Colonic mucosa (tissue), 4 donors: ENCODE measurements around the gene TTC9C. TPM values are rescaled to one million over a fixed set of nuclear protein-coding genes. Genes with fewer than 3 reads are reported as not detected.
A peak's percentile ranks its signal among the peaks of the same experiment; 100 is the strongest.

Experiments
- DNase-seq: peaks from one replicate; pipeline ENCODE4 v3.0.0-alpha.2; 2020
- H3K27ac ChIP-seq: fragments of 200-600 bp; one replicate; pipeline ENCODE4 v1.8.0; 2021
- H3K27me3 ChIP-seq: fragments of 200-600 bp; one replicate; pipeline ENCODE4 v1.8.0; 2021
- H3K36me3 ChIP-seq: fragments of 200-600 bp; one replicate; pipeline ENCODE4 v1.8.0; 2021
- H3K4me1 ChIP-seq: fragments of 200-600 bp; one replicate; pipeline ENCODE4 v1.8.0; 2021; ENCODE audit warnings: mild to moderate bottlenecking
- H3K4me3 ChIP-seq: fragments of 200-600 bp; one replicate; pipeline ENCODE4 v1.8.0; 2021
- H3K9ac ChIP-seq, 2 donors: one replicate each; pipeline ENCODE4 v1.7.0; 2013; ENCODE audit warnings: control low read depth in 2 of 2, low read depth in 2 of 2, low read length in 2 of 2
- H3K9me3 ChIP-seq: fragments of 200-600 bp; one replicate; pipeline ENCODE4 v1.8.0; 2021
- intact Hi-C: fragments of 100-400 bp; cut with DNase I; formaldehyde crosslinking; loops from one replicate; pipeline ENCODE4 v1.14.1; 2022
- total RNA-seq, 2 donors: library from RNA; stranded (reverse); fragmentation: NEBNext Ultra II Directional in 1 of 2; extraction: Animal tissue kit (Norgen Biotek cat#: 25700) in 1 of 2; gene quantifications; one replicate each; pipeline ENCODE4 v1.2.1, GENCODE V29; 2021
- TF ChIP-seq, protein P1 (sequence below): fragments of 200-600 bp; IDR thresholded peaks from one replicate; pipeline ENCODE4 v1.8.0; 2022; ENCODE audit warnings: antibody characterized with exemption, mild to moderate bottlenecking
- donor health status: healthy.
- donor health status: DM: no; HTN: no; CAD: no.
- donor health status: DM: no; HTN: no; CAD: no.

The TTC9C gene
- total RNA-seq, 2 donors from 2014 or later, result 34.2 to 39.8 TPM

DNA sequence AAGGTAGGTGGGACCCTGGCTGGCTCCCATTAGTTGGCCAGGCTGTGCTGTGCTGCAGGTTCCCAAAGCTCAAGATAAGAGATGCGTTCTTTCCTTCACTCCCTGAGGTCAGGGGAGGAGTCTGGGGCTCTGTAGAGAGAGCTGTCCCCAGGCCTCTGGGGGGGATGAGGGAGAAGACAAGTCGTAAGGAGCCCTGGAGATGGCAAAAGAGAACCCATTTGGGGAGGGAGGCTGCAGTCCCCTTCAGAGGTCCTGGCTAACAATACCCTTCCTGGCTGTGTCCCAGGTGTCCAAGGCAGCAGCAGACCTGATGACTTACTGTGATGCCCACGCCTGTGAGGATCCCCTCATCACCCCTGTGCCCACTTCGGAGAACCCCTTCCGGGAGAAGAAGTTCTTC, 19.9 kb upstream of the TTC9C start:
- Histone ChIP-seq H3K27me3 (no peaks in the 10 kb centered on the region), H3K36me3 (no peaks in the 10 kb centered on the region), H3K27ac (peak overlapping the region; percentile 91), H3K4me1 (peaks cover 8% of the 10 kb centered on the region), H3K4me3 (peak overlapping the region; percentile 49), H3K9ac (peak overlapping the region; percentile 75 to 95), H3K9me3 (no peaks in the 10 kb centered on the region)
- DNase-seq, result no peak
- intact Hi-C loops, result no loop called here
- TF ChIP-seq, protein P1, sequence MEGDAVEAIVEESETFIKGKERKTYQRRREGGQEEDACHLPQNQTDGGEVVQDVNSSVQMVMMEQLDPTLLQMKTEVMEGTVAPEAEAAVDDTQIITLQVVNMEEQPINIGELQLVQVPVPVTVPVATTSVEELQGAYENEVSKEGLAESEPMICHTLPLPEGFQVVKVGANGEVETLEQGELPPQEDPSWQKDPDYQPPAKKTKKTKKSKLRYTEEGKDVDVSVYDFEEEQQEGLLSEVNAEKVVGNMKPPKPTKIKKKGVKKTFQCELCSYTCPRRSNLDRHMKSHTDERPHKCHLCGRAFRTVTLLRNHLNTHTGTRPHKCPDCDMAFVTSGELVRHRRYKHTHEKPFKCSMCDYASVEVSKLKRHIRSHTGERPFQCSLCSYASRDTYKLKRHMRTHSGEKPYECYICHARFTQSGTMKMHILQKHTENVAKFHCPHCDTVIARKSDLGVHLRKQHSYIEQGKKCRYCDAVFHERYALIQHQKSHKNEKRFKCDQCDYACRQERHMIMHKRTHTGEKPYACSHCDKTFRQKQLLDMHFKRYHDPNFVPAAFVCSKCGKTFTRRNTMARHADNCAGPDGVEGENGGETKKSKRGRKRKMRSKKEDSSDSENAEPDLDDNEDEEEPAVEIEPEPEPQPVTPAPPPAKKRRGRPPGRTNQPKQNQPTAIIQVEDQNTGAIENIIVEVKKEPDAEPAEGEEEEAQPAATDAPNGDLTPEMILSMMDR, result no peak

DNA sequence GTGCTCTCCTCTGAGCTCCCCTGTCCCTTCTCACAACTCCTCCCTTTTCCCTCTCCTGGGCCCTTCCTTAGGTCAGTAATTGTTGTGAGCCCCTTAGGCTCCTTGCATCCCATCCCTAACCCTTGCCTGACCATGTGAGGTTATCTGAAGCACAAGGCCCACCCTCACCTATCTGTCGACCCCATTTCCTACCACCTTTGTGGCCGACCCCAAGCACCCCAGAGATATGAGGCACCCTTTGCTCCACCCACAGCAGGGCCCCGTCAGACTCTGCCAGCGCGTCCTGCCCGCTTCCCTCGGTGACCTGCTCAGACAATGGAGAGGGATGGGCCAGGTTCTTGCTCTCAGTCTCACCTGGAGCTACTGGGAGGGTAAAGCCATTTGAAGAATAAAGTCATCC, 19.5 kb upstream of the TTC9C start:
- H3K36me3 ChIP-seq, result no peaks in the 10 kb centered on the region
- no peaks in the 10 kb centered on the region for H3K9me3 ChIP-seq
- intact Hi-C loops, result no loop called here
- H3K27ac ChIP-seq, result peak overlapping the region; percentile 91
- H3K4me3 ChIP-seq, result peak overlapping the region; percentile 49
- H3K27me3 ChIP-seq, result no peaks in the 10 kb centered on the region
- peak; percentile 59 for DNase-seq
- H3K9ac ChIP-seq, result peak overlapping the region; percentile 75 to 95
- TF ChIP-seq, protein P1, result no peak
- H3K4me1 ChIP-seq, result peaks cover 8% of the 10 kb centered on the region

DNA sequence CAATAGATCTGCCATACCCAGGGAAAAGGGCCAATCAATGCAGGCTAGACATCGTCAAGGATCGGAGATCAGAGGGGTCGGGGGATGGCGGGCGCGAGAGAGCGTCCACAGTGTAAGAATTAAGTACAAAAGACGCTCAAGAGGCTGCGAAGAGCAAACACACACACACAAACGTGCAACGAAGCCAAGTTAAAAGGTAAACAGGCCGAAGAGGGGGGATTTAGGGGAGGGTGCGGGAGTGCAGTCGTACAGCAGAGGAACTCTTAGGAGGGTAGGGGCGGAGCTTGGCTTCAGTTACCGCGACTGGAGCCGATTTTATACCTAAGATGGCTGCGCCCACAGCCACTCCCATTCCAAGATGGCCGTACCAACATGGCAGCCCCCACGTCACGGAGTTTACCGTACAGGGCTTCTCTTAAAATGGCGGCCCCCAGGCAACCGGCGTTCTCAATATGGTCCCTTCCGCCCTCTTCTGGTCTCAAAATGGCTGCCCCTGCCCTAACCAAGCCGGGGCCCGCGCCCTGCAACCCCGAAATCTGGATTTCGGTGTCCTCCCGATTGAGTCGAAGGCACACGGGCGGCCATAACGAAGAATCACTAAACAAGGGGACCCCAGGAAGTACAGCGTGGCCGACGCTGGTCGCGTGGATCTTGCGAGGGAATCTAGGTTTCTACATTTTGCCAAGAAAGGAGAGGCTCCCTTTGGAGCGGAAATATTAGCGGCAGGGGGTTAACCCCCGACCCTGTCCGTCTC, 18.9 kb upstream of the TTC9C start:
- peaks cover 8% of the 10 kb centered on the region for H3K4me1 ChIP-seq
- H3K27me3 ChIP-seq, result no peaks in the 10 kb centered on the region
- H3K36me3 ChIP-seq, result no peaks in the 10 kb centered on the region
- peak overlapping the region; percentile 49 for H3K4me3 ChIP-seq
- H3K27ac ChIP-seq, result peak overlapping the region; percentile 91
- TF ChIP-seq, protein P1, result no peak
- H3K9ac ChIP-seq, result peak overlapping the region; percentile 75 to 95
- DNase-seq, result peak; percentile 97
- no peaks in the 10 kb centered on the region for H3K9me3 ChIP-seq
- intact Hi-C loops, result no loop called here

DNA sequence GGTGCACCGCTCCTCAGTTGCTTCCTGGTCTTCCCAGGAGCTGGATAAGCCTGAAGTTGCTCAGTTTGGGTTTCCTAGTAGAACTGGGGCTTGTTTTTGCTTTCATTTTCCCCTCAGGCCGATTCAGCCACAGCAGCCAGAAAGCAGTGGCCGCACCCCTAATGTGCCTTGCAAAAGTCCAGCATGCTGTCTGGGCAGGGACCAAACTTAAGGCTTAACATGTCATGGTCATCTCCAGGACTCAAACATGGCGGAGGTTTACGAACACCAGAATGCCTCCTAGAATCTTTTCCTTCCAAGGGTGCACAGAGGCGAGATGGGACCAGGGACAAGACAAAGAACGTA, 18.3 kb upstream of the TTC9C start:
- H3K9ac ChIP-seq, result peak overlapping the region; percentile 75 to 95
- H3K27ac ChIP-seq, result peak overlapping the region; percentile 91
- H3K36me3 ChIP-seq, result no peaks in the 10 kb centered on the region
- peak overlapping the region; percentile 49 for H3K4me3 ChIP-seq
- intact Hi-C loops, result loop anchor here (5.0 to 10.0 kb wide), 2 partner anchors 55 to 112 kb away; partner anchors contain the start of gene POLR2G
- H3K27me3 ChIP-seq, result no peaks in the 10 kb centered on the region
- H3K9me3 ChIP-seq, result no peaks in the 10 kb centered on the region
- peak; percentile 45 for DNase-seq
- H3K4me1 ChIP-seq, result peaks cover 8% of the 10 kb centered on the region
- TF ChIP-seq, protein P1, result no peak

DNA sequence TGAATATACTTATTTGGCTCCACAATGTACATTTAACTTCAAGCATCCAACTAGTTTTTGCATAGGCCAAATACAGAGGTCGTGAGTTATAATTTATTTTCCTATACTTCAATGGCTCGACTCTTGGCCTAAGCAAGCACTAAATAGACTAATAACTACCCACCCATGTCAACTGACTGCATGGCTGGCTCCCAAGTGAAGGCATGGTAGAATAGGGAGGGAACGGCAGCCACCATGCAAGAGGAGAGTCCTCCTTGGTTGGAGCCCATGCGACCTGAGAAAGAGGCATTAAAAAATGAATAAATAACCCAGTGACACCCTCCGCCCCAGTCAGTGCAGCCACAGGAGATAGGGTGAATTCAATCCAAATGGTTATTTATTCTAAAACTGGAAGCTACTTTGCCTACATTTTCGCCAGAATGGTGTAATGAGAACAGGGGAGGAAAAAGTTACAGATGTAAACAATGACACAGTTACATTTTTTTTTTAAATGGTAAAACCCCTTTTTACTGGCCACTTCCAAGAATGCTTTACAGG, 15.9 kb upstream of the TTC9C start:
- no peaks in the 10 kb centered on the region for H3K9me3 ChIP-seq
- no peak overlapping the region for H3K27ac ChIP-seq
- no peak overlapping the region for H3K4me3 ChIP-seq
- peak overlapping the region in 1 of 2 donors; percentile 21 for H3K9ac ChIP-seq
- peaks cover 19% of the 10 kb centered on the region for H3K36me3 ChIP-seq
- no peaks in the 10 kb centered on the region for H3K27me3 ChIP-seq
- TF ChIP-seq, protein P1, result no peak
- no peak for DNase-seq
- intact Hi-C loops, result loop anchor here (5.0 to 10.0 kb wide), 2 partner anchors 52 to 110 kb away; partner anchors contain the start of gene POLR2G
- no peaks in the 10 kb centered on the region for H3K4me1 ChIP-seq
